Naive thymus-derived CD4-positive, alpha-beta T cell (primary cell): ENCODE data around the gene GMDS. TPM values are rescaled to one million over a fixed set of nuclear protein-coding genes. Genes with fewer than 3 reads are reported as not detected.

Source experiments
- ATAC-seq: fragments of 150-1000 bp; cut with Tn5 transposase; 2 replicates; pipeline ENCODE4 v1.10.0; 2021; ENCODE audit warnings: mild to moderate bottlenecking, moderate library complexity
- CTCF ChIA-PET: fragments of 350-600 bp; sonication (Branson Sonifier 250); formaldehyde crosslinking; loops from one replicate; lab custom pipeline; 2021; ENCODE audit warnings: antibody characterized with exemption; lab: Charles Lee
- POLR2A ChIA-PET: fragments of 350-600 bp; sonication (Branson Sonifier 250); formaldehyde crosslinking; loops from one replicate; lab custom pipeline; 2021; ENCODE audit warnings: antibody characterized with exemption, inconsistent platforms; lab: Charles Lee
- DNase-seq, 9 donors: peaks; one replicate each; pipeline versions ENCODE4 v3.0.0 to v3.0.0-alpha.2; 2020 to 2022; ENCODE audit warnings: mixed read lengths in 1 of 9
- H3K27ac ChIP-seq: one replicate; pipeline ENCODE4 v1.7.0; 2013; ENCODE audit warnings: mild to moderate bottlenecking, low read depth, low read length, moderate library complexity
- H3K27me3 ChIP-seq, 2 donors: one replicate each; pipeline ENCODE4 v1.7.0; 2013; ENCODE audit warnings: low read length in 2 of 2, mild to moderate bottlenecking in 2 of 2, moderate library complexity in 2 of 2; ENCODE audit not compliant: control insufficient read depth in 2 of 2, insufficient read depth in 2 of 2
- H3K36me3 ChIP-seq, 3 experiments: 1 replicate in 2 of 3; 2 replicates in 1 of 3; pipeline ENCODE4 v1.7.0; 2013; ENCODE audit warnings: low read length in 3 of 3, mild to moderate bottlenecking in 3 of 3, moderate library complexity in 1 of 3; ENCODE audit not compliant: insufficient read depth in 3 of 3, control insufficient read depth in 2 of 3
- H3K4me1 ChIP-seq, 2 donors: one replicate each; pipeline ENCODE4 v1.7.0; 2013; ENCODE audit warnings: low read length in 2 of 2, mild to moderate bottlenecking in 2 of 2, moderate library complexity in 1 of 2; ENCODE audit not compliant: control insufficient read depth in 2 of 2, insufficient read depth in 2 of 2
- H3K4me3 ChIP-seq: 2 replicates; pipeline ENCODE4 v1.7.0; 2013; ENCODE audit warnings: mild to moderate bottlenecking, low read length
- H3K9me3 ChIP-seq, 3 experiments: 1 replicate in 2 of 3; 2 replicates in 1 of 3; pipeline ENCODE4 v1.7.0; 2013; ENCODE audit warnings: low read length in 3 of 3; ENCODE audit not compliant: control insufficient read depth in 2 of 3
- H3K27ac Mint-ChIP-seq, 9 donors: one replicate each; pipeline ENCODE4 v1.8.0; 2020 to 2022; ENCODE audit warnings: mixed read lengths in 9 of 9, mild to moderate bottlenecking in 8 of 9, moderate library complexity in 5 of 9, inconsistent platforms in 2 of 9
- H3K27me3 Mint-ChIP-seq, 5 donors: one replicate each; pipeline ENCODE4 v1.8.0; 2021 to 2022; ENCODE audit warnings: mixed read lengths in 5 of 5, mild to moderate bottlenecking in 1 of 5
- H3K36me3 Mint-ChIP-seq, 5 donors: one replicate each; pipeline ENCODE4 v1.8.0; 2020 to 2022; ENCODE audit warnings: mixed read lengths in 5 of 5, mild to moderate bottlenecking in 3 of 5, inconsistent platforms in 1 of 5
- H3K4me1 Mint-ChIP-seq, 7 donors: one replicate each; pipeline ENCODE4 v1.8.0; 2020 to 2022; ENCODE audit warnings: mixed read lengths in 7 of 7, mild to moderate bottlenecking in 3 of 7, inconsistent platforms in 1 of 7
- H3K4me3 Mint-ChIP-seq, 10 donors: one replicate each; pipeline ENCODE4 v1.8.0; 2020 to 2022; ENCODE audit warnings: mild to moderate bottlenecking in 10 of 10, mixed read lengths in 10 of 10, moderate library complexity in 6 of 10, inconsistent platforms in 2 of 10
- H3K9me3 Mint-ChIP-seq, 11 donors: one replicate each; pipeline ENCODE4 v1.8.0; 2020 to 2022; ENCODE audit warnings: mixed read lengths in 11 of 11, mild to moderate bottlenecking in 4 of 11, inconsistent platforms in 1 of 11, moderate library complexity in 1 of 11
- intact Hi-C, 2 donors: fragments of 100-400 bp; cut with micrococcal nuclease; formaldehyde crosslinking; loops; one replicate each; pipeline ENCODE4 v1.15.1; 2023
- polyA plus RNA-seq, 2 donors: library from polyadenylated mRNA; unstranded; fragments of 300-500 nt; fragmentation: Illumina TruSeq; gene quantifications; one replicate each; pipeline ENCODE4 v1.2.3, GENCODE V29; 2021
- total RNA-seq, 6 experiments: library from RNA in 5 of 6; stranded (reverse) in 5 of 6; gene quantifications; 1 replicate in 5 of 6; 2 replicates in 1 of 6; pipeline ENCODE4 v1.2.3 and lab custom pipeline; 2021 to 2026

GMDS gene
- total and polyA plus RNA-seq, 7 experiments from 2014 or later = 12.7 to 33.9 (median 18.3) TPM

DNA sequence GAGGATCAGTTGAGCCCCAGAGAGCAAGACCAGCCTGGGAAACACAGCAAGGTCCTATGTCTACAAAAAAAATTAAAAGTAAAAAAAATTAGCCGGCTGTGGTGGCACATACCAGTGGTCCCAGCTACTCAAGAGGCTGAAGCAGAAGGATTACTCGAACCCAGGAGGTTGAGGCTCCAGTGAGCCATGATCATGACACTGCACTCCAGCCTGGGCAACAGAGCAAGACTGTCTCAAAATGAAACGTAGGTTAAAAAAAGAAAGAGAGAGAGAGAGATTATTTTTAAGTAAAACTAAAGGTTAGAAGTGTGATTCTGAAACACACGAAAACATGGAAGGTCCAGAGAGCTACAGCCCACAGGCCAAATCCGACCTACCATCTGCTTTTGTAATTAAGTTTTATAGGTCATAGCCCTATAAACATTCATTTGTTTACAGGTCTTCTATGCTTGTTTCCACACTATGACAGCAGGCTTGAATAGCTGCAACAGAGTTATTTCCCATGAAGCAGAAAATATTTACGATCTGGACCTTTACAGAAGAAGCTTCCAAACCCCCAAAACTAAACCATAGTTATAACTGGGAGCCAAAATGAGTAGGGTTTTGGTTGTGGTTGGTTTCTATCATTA is 279.7 kb downstream of the GMDS start:
- H3K27ac ChIP-seq = no peak overlapping the region
- H3K36me3 ChIP-seq = no peaks in the 10 kb centered on the region
- peaks cover 0 to 8% (median 5%) of the 10 kb centered on the region in 7 donors for H3K4me1 Mint-ChIP-seq
- H3K27ac Mint-ChIP-seq = no peak overlapping the region
- POLR2A ChIA-PET = no interaction called here
- no peaks in the 10 kb centered on the region for H3K4me1 ChIP-seq
- ATAC-seq = no peak
- CTCF ChIA-PET = no interaction called here
- H3K4me3 ChIP-seq = no peak overlapping the region
- no peaks in the 10 kb centered on the region for H3K27me3 ChIP-seq
- peaks cover under 1 to 44% (median 21%) of the 10 kb centered on the region in 5 donors for H3K36me3 Mint-ChIP-seq
- H3K9me3 ChIP-seq = no peaks in the 10 kb centered on the region
- DNase-seq = no peak
- H3K27me3 Mint-ChIP-seq = no peaks in the 10 kb centered on the region
- H3K4me3 Mint-ChIP-seq = no peak overlapping the region
- intact Hi-C loops = no loop called here
- peaks cover 0 to 7% (median 0%) of the 10 kb centered on the region in 11 donors for H3K9me3 Mint-ChIP-seq

DNA sequence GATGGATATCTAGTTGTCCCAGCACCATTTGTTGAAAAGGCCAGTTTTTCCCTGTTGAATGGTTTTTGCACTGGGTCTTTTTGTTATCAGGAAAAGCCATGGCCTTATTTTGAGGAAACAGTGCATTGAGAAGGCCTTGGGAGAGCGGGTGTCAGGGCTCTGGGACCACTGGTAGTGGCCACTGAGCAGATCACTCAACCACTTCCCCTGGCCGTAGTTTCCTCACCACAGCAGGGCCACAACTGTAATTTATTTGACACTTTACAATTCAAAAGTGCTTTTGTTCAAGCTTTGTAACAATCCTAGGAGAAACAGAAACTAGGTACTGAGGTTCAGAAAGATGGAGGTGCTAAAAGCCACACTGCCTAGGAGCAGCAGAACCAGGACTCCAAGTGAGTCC is 281.8 kb downstream of the GMDS start:
- no peak overlapping the region for H3K4me3 ChIP-seq
- Mint-ChIP-seq H3K4me3 (no peak overlapping the region), H3K4me1 (no peaks in the 10 kb centered on the region), H3K27me3 (no peaks in the 10 kb centered on the region), H3K36me3 (peaks cover 3 to 57% (median 27%) of the 10 kb centered on the region in 5 donors), H3K9me3 (peaks cover 0 to 8% (median 0%) of the 10 kb centered on the region in 11 donors), H3K27ac (no peak overlapping the region)
- CTCF ChIA-PET = no interaction called here
- no peaks in the 10 kb centered on the region for H3K9me3 ChIP-seq
- POLR2A ChIA-PET = no interaction called here
- no peak for ATAC-seq
- intact Hi-C loops = no loop called here
- no peaks in the 10 kb centered on the region for H3K4me1 ChIP-seq
- no peak overlapping the region for H3K27ac ChIP-seq
- DNase-seq = no peak
- no peaks in the 10 kb centered on the region for H3K27me3 ChIP-seq
- no peaks in the 10 kb centered on the region for H3K36me3 ChIP-seq

DNA sequence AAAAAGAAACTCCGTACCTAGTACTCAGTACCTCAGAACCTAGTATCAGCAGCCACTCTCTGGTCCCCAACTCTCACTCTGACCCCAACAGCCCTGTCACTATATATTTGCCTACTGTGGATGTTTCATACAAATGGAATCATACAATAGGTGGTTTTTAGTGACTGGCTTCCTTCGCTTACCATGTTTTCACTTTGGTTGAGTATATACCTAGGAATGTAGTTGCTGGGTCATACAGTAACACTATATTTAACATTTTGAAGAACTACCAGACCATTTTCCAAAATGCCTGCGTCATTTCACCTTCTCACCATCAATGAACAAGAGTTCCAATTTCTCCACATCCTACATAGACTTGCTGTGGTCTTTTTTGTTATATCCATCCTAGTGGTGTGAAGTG is 283.2 kb downstream of the GMDS start:
- POLR2A ChIA-PET = no interaction called here
- Histone ChIP-seq H3K4me3 (no peak overlapping the region), H3K4me1 (no peaks in the 10 kb centered on the region), H3K9me3 (no peaks in the 10 kb centered on the region), H3K36me3 (no peaks in the 10 kb centered on the region), H3K27me3 (no peaks in the 10 kb centered on the region), H3K27ac (no peak overlapping the region)
- intact Hi-C loops = no loop called here
- peaks cover 0 to 8% (median 0%) of the 10 kb centered on the region in 11 donors for H3K9me3 Mint-ChIP-seq
- no peak overlapping the region for H3K27ac Mint-ChIP-seq
- ATAC-seq (no peak), DNase-seq (no peak)
- H3K36me3 Mint-ChIP-seq = peaks cover 3 to 65% (median 23%) of the 10 kb centered on the region in 5 donors
- peaks cover 0 to 3% (median 0%) of the 10 kb centered on the region in 7 donors for H3K4me1 Mint-ChIP-seq
- no peaks in the 10 kb centered on the region for H3K27me3 Mint-ChIP-seq
- no peak overlapping the region for H3K4me3 Mint-ChIP-seq
- CTCF ChIA-PET = no interaction called here

DNA sequence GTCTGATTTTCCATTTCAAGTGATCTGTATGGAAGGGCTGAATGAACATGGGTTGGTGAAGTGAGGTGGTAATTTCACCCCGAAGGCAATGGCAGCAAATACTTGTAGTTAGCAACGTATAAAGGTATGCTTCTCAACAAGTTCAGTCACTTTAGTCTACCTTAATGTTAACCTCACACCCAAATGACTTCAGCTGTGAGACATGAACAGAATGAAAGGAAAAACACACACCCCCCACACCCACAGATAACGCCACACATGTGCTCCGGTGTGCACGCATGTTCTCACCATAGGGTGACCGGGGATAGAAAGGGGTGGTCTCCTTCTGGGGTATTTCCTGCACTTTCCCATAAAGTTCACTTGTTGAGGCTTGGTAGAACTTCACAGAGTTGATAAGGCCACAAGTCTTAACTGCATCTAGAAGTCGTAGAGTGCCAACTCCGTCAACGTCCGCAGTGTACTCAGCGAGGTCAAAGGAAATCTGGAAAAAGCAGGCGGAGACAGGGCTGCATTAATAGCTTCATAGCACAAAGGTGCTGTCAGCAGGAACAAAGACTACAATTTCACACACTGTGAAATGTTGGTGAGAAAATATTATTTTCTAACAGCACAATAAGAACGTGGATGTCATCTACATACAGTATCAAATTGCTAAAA is 284.8 kb downstream of the GMDS start:
- peaks cover 3 to 55% (median 10%) of the 10 kb centered on the region in 5 donors for H3K36me3 Mint-ChIP-seq
- Histone ChIP-seq H3K4me3 (no peak overlapping the region), H3K27ac (no peak overlapping the region), H3K4me1 (no peaks in the 10 kb centered on the region), H3K9me3 (no peaks in the 10 kb centered on the region), H3K27me3 (no peaks in the 10 kb centered on the region), H3K36me3 (no peaks in the 10 kb centered on the region)
- ATAC-seq (no peak), DNase-seq (no peak)
- POLR2A ChIA-PET = no interaction called here
- H3K9me3 Mint-ChIP-seq = peaks cover 0 to 5% (median 0%) of the 10 kb centered on the region in 11 donors
- CTCF ChIA-PET = no interaction called here
- intact Hi-C loops = no loop called here
- peaks cover 0 to 3% (median 0%) of the 10 kb centered on the region in 7 donors for H3K4me1 Mint-ChIP-seq
- H3K27me3 Mint-ChIP-seq = no peaks in the 10 kb centered on the region
- H3K27ac Mint-ChIP-seq = no peak overlapping the region
- H3K4me3 Mint-ChIP-seq = no peak overlapping the region

DNA sequence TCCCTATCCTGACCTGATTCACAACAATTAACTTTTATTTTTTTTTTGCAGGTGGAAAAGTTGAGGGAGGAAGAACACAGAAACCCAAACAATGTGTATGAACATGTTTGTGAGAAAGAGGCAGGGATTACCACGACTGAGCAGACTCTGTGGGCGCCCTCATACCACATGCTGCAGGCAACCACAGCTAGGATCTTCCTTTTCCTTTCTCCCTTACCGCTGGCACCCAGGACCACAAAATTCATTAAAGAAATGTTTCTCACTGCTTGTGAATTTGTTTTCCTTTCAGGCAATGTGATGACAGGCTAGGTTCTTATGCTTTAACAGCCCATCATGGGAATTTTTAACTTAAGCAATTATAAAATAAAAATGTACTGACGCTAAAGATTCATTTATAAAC is 287.1 kb downstream of the GMDS start:
- Histone ChIP-seq H3K9me3 (no peaks in the 10 kb centered on the region), H3K36me3 (no peaks in the 10 kb centered on the region), H3K4me1 (no peaks in the 10 kb centered on the region), H3K27ac (no peak overlapping the region), H3K27me3 (no peaks in the 10 kb centered on the region), H3K4me3 (no peak overlapping the region)
- H3K36me3 Mint-ChIP-seq = peaks cover 0 to 40% (median 6%) of the 10 kb centered on the region in 5 donors
- peaks cover 0 to 2% (median 0%) of the 10 kb centered on the region in 11 donors for H3K9me3 Mint-ChIP-seq
- intact Hi-C loops = no loop called here
- H3K4me3 Mint-ChIP-seq = no peak overlapping the region
- H3K4me1 Mint-ChIP-seq = peaks cover 0 to 3% (median 0%) of the 10 kb centered on the region in 7 donors
- ATAC-seq (no peak), DNase-seq (no peak)
- no peak overlapping the region for H3K27ac Mint-ChIP-seq
- CTCF ChIA-PET = interaction anchor here (0.7 kb wide), 1 partner anchor 32 kb away, joined by 3 read pairs; no protein-coding TSS in a partner anchor
- no peaks in the 10 kb centered on the region for H3K27me3 Mint-ChIP-seq
- POLR2A ChIA-PET = no interaction called here

DNA sequence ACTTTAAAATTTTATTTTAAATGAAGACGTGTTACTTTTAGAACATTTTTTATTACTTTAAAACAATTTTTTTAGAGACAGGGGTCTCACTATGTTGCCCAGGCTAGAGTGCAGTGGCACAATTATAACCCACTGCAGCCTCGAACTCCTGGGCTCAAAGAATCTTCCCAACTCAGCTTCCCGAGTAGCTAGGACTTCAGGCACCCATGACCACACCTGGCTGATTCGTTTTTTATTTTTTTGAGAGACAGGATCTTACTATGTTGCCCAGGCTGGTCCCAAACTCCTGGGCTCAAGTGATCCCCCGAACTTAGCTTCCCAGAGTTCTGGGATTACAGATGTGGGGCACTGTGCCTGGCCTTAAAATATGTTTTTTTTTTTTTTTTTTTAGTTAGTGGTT is 287.7 kb downstream of the GMDS start:
- Mint-ChIP-seq H3K4me1 (peaks cover 0 to 3% (median 0%) of the 10 kb centered on the region in 7 donors), H3K27me3 (no peaks in the 10 kb centered on the region), H3K4me3 (no peak overlapping the region), H3K9me3 (peaks cover 0 to 2% (median 0%) of the 10 kb centered on the region in 11 donors), H3K27ac (no peak overlapping the region), H3K36me3 (peaks cover 0 to 39% (median 7%) of the 10 kb centered on the region in 5 donors)
- ATAC-seq (no peak), DNase-seq (no peak)
- POLR2A ChIA-PET = no interaction called here
- H3K27me3 ChIP-seq = no peaks in the 10 kb centered on the region
- intact Hi-C loops = no loop called here
- no peaks in the 10 kb centered on the region for H3K36me3 ChIP-seq
- no peaks in the 10 kb centered on the region for H3K4me1 ChIP-seq
- CTCF ChIA-PET = interaction anchor here (0.7 kb wide), 1 partner anchor 33 kb away, joined by 3 read pairs; no protein-coding TSS in a partner anchor
- H3K4me3 ChIP-seq = no peak overlapping the region
- no peak overlapping the region for H3K27ac ChIP-seq
- H3K9me3 ChIP-seq = no peaks in the 10 kb centered on the region
